C4-2B (cell line): ENCODE data around the gene CASZ1.

Source experiments
- H3K27ac ChIP-seq: fragments of 450-650 bp; 2 replicates; pipeline ENCODE4 v1.5.1; 2017
- CTCF ChIP-seq: fragments of 450-650 bp; conservative IDR thresholded peaks from 2 replicates; pipeline ENCODE4 v1.5.1; 2017; ENCODE audit warnings: mild to moderate bottlenecking
- ZFX ChIP-seq: fragments of 450-650 bp; IDR thresholded peaks from 2 replicates; pipeline ENCODE4 v1.6.1; 2017

CASZ1 gene

GRCh38 chr1:10744029-10744428 is 52.4 kb downstream of the CASZ1 start:
- no peak for TF ChIP-seq ZFX
- TF ChIP-seq CTCF: no peak
- H3K27ac ChIP-seq: no peak overlapping the region

- no peak overlapping the region for H3K27ac ChIP-seq
- no peak for TF ChIP-seq CTCF
- TF ChIP-seq ZFX: no peak
Observed at GRCh38 chr1:10741696-10742095, 54.8 kb downstream of the CASZ1 start.

- no peak for TF ChIP-seq ZFX
- TF ChIP-seq CTCF: no peak
Observed at GRCh38 chr1:10740123-10740522, 56.3 kb downstream of the CASZ1 start.

GRCh38 chr1:10739589-10739988 is 56.9 kb downstream of the CASZ1 start:
- TF ChIP-seq CTCF (no peak), ZFX (no peak)
- H3K27ac ChIP-seq: no peak overlapping the region

More at GRCh38 chr1:10740123-10740522, 56.3 kb downstream of the CASZ1 start:
- H3K27ac ChIP-seq: no peak overlapping the region

- TF ChIP-seq ZFX: no peak
- TF ChIP-seq CTCF: no peak
- H3K27ac ChIP-seq: peak overlapping the region; percentile 6; the same call in 1 of the 2 replicates
Observed at GRCh38 chr1:10738061-10739058, 58.1 kb downstream of the CASZ1 start.

GRCh38 chr1:10737651-10738050 is 58.8 kb downstream of the CASZ1 start:
- no peak overlapping the region; the same call in 1 of the 2 replicates for H3K27ac ChIP-seq
- TF ChIP-seq CTCF (no peak), ZFX (no peak)
